HepG2 (cell line): Measurements from ENCODE around the gene ATP5F1C. TPM values are rescaled to one million over a fixed set of nuclear protein-coding genes. Genes with fewer than 3 reads are reported as not detected.
"Not testable (repeated sequence)": the region's sequence is repeated elsewhere in the genome, so short reads cannot be mapped to it uniquely, and the experiment has no call there.

Source experiments
- ATAC-seq: fragments of 200-7000 bp; cut with Tn5 transposase; 3 replicates; pipeline ENCODE4 v1.9.1; 2020; ENCODE audit warnings: mild to moderate bottlenecking, moderate library complexity
- BruUV-seq: library from RNA; stranded (reverse); fragments of 400-500 nt; replicated peaks from 2 replicates; lab custom pipeline; 2021; lab: Mats Ljungman, UMichigan
- CTCF ChIA-PET: fragments of 300-600 bp; formaldehyde crosslinking; extraction: SDS; loops from one replicate; lab custom pipeline; 2021; ENCODE audit warnings: low total read pairs, inconsistent platforms, low intra/inter-chr PET ratio; lab: Yijun Ruan, JAX
- POLR2A ChIA-PET: fragments of 350-600 bp; sonication (Branson Sonifier 250); formaldehyde crosslinking; loops from one replicate; lab custom pipeline; 2020; ENCODE audit warnings: antibody characterized with exemption, inconsistent platforms; lab: Yijun Ruan, JAX
- DNase-seq: peaks from one replicate; pipeline ENCODE4 v3.0.0-alpha.2; 2015; ENCODE audit warnings: low spot score
- FAIRE-seq: peaks from 3 replicates; lab custom pipeline; 2011; peaks lifted over from hg19 to GRCh38; lab: Jason Lieb, UNC
- H2AFZ ChIP-seq: one replicate; pipeline ENCODE4 v1.6.1; 2011; ENCODE audit warnings: low read length, inconsistent platforms
- H3K27ac ChIP-seq: fragments of 300-600 bp; 3 replicates; pipeline ENCODE4 v1.8.0; 2011; ENCODE audit warnings: mixed run types, mild to moderate bottlenecking, mixed read lengths, low read length, inconsistent platforms; ENCODE audit not compliant: insufficient read depth; ENCODE audit errors: extremely low read length
- H3K27me3 ChIP-seq, 2 experiments: fragments of 200-600 bp in 1 of 2; 2 replicates in 1 of 2; 3 replicates in 1 of 2; pipeline versions ENCODE4 v1.6.0 to v1.8.0; 2011; ENCODE audit warnings: low read length in 2 of 2, mild to moderate bottlenecking in 2 of 2, moderate library complexity in 2 of 2, inconsistent platforms in 1 of 2; ENCODE audit not compliant: insufficient read depth in 2 of 2, control insufficient read depth in 1 of 2
- H3K36me3 ChIP-seq, 2 experiments: fragments of 200-600 bp in 1 of 2; replicated peaks in 1 of 2; 2 replicates in 1 of 2; 3 replicates in 1 of 2; pipeline versions ENCODE4 v1.5.1 to v1.8.0; 2011; ENCODE audit warnings: low read length in 2 of 2, inconsistent platforms in 1 of 2; ENCODE audit not compliant: insufficient read depth in 2 of 2, control insufficient read depth in 1 of 2
- H3K4me1 ChIP-seq: 2 replicates; pipeline ENCODE4 v1.5.1; 2012; ENCODE audit warnings: low read length, inconsistent platforms; ENCODE audit not compliant: insufficient read depth
- H3K4me2 ChIP-seq: 2 replicates; pipeline ENCODE4 v1.6.0; 2011; ENCODE audit warnings: low read depth, low read length, inconsistent platforms
- H3K4me3 ChIP-seq, 3 experiments: fragments of 200-600 bp in 1 of 3; sonication (generic), shearing (Covaris generic) in 1 of 3; replicated peaks in 1 of 3; 2 replicates each; pipeline ENCODE4 v1.5.1; 2011 to 2016; ENCODE audit warnings: low read length in 3 of 3, inconsistent platforms in 2 of 3, low read depth in 2 of 3, mild to moderate bottlenecking in 2 of 3, control low read depth in 1 of 3, mixed read lengths in 1 of 3; ENCODE audit not compliant: insufficient read depth in 1 of 3
- H3K79me2 ChIP-seq: one replicate; pipeline ENCODE4 v1.6.1; 2011; ENCODE audit warnings: low read length, inconsistent platforms; ENCODE audit not compliant: insufficient read depth
- H3K9ac ChIP-seq: 2 replicates; pipeline ENCODE4 v1.6.0; 2011; ENCODE audit warnings: mild to moderate bottlenecking, low read depth, low read length, inconsistent platforms; ENCODE audit not compliant: insufficient read depth
- H3K9me3 ChIP-seq: 2 replicates; pipeline ENCODE4 v1.5.1; 2012; ENCODE audit warnings: mild to moderate bottlenecking, low read length
- H4K20me1 ChIP-seq: 2 replicates; pipeline ENCODE4 v1.6.0; 2011; ENCODE audit warnings: inconsistent platforms, mild to moderate bottlenecking, low read length, moderate library complexity; ENCODE audit not compliant: insufficient read depth
- ATF7-NPFF ChIP-seq: sonication (generic); formaldehyde crosslinking; IDR thresholded peaks from 2 replicates; pipeline ENCODE4 v1.8.1; 2023; ENCODE audit warnings: mild to moderate bottlenecking, low read depth, missing genetic modification reagents, moderate library complexity
- BCL6 ChIP-seq: IDR thresholded peaks from 2 replicates; pipeline ENCODE4 v1.6.1; 2016; ENCODE audit warnings: missing genetic modification reagents, missing compliant biosample characterization
- BCLAF1 ChIP-seq: fragments of 450-650 bp; IDR thresholded peaks from 2 replicates; pipeline ENCODE4 v1.6.1; 2017; ENCODE audit warnings: mild to moderate bottlenecking
- FOXA1 ChIP-seq, 2 experiments: fragments of 450-650 bp in 1 of 2; sonication (generic) in 1 of 2; formaldehyde crosslinking in 1 of 2; IDR thresholded peaks; 2 replicates each; pipeline versions ENCODE4 v1.4.0 to v1.6.1; 2016 to 2020; ENCODE audit warnings: missing genetic modification reagents in 1 of 2
- FOXK2 ChIP-seq: fragments of 450-650 bp; IDR thresholded peaks from 2 replicates; pipeline ENCODE4 v1.6.1; 2016
- HHEX ChIP-seq: IDR thresholded peaks from 2 replicates; pipeline ENCODE4 v1.6.1; 2016; ENCODE audit warnings: control low read depth
- HINFP ChIP-seq: sonication (generic); formaldehyde crosslinking; IDR thresholded peaks from 2 replicates; pipeline ENCODE4 v1.4.0; 2020; ENCODE audit warnings: low read depth, mild to moderate bottlenecking, missing genetic modification reagents
- JUNB ChIP-seq: sonication (generic); formaldehyde crosslinking; IDR thresholded peaks from 2 replicates; pipeline ENCODE4 v1.8.0; 2022; ENCODE audit warnings: missing genetic modification reagents, mild to moderate bottlenecking, borderline replicate concordance
- PHF21A ChIP-seq: sonication (generic); formaldehyde crosslinking; IDR thresholded peaks from 2 replicates; pipeline ENCODE4 v1.5.0; 2020; ENCODE audit warnings: mild to moderate bottlenecking, missing genetic modification reagents
- PRDM10 ChIP-seq: sonication (generic); formaldehyde crosslinking; IDR thresholded peaks from 2 replicates; pipeline ENCODE4 v1.4.0; 2020; ENCODE audit warnings: low read depth, missing genetic modification reagents
- TFAP4 ChIP-seq: sonication (generic); IDR thresholded peaks from 2 replicates; pipeline ENCODE4 v1.6.1; 2016; ENCODE audit warnings: low read depth, borderline replicate concordance
- ZNF292 ChIP-seq: sonication (generic); formaldehyde crosslinking; IDR thresholded peaks from 2 replicates; pipeline ENCODE4 v1.8.1; 2022; ENCODE audit warnings: mild to moderate bottlenecking, low read depth, missing genetic modification reagents, borderline replicate concordance
- ZNF562 ChIP-seq: sonication (generic); formaldehyde crosslinking; IDR thresholded peaks from 2 replicates; pipeline ENCODE4 v1.8.0; 2022; ENCODE audit warnings: missing genetic modification reagents, borderline replicate concordance
- WGBS: methylation state at CpG from one replicate; pipeline ENCODE4 v1.1.6; 2017; ENCODE audit warnings: low lambda C conversion rate; 5-methylcytosine and 5-hydroxymethylcytosine counted together
- in situ Hi-C: cut with HindIII; loops from 2 replicates; pipeline ENCODE4 v1.10.0; 2017; ENCODE audit warnings: low pct_unique_long_range_greater_than_20kb; ENCODE audit not compliant: extremely low pct_ligation_motif_present
- intact Hi-C: fragments of 100-400 bp; cut with micrococcal nuclease; formaldehyde crosslinking; loops from one replicate; pipeline ENCODE4 v1.10.0; 2022; ENCODE audit not compliant: unreplicated experiment
- polyA plus RNA-seq, 8 experiments: library from polyadenylated mRNA; depleted of rRNA in 3 of 8; stranded (reverse) in 7 of 8; unstranded in 1 of 8; fragments of >200 nt; fragmentation: Illumina TruSeq in 4 of 8; extraction: Trizol in 4 of 8; gene quantifications; 2 replicates each; pipeline versions ENCODE4 v1.2.1 to v1.2.3, GENCODE V29; 2011 to 2016; ENCODE audit warnings: low read depth in 4 of 8, missing spikeins in 1 of 8, mixed read lengths in 1 of 8; ENCODE audit not compliant: insufficient read depth in 1 of 8
- total RNA-seq, 5 experiments: library from RNA; depleted of rRNA; stranded (reverse); fragments of >200 nt; fragmentation: Illumina TruSeq; extraction: Trizol; gene quantifications; 2 replicates each; pipeline ENCODE4 v1.2.3, GENCODE V29; 2016; ENCODE audit warnings: low read depth in 1 of 5

ATP5F1C gene
- total and polyA plus RNA-seq, 2 of the 13 experiments (the other 11 are each of a cell fraction or from before 2014, with no cell fraction given) = 407 to 416 TPM

- TF ChIP-seq PRDM10 (CRISPR knock-in tag) = 0 out of 2 replicates have a peak, but pooled peaks have one; percentile 29
- not testable (repeated sequence) for TF ChIP-seq FOXA1 (IDR thresholded peaks at IDR 0.05)
- TF ChIP-seq FOXA1 (CRISPR knock-in tag; IDR thresholded peaks at IDR 0.05) = peak; percentile 74; the same call in 1 of the 2 replicates
- TF ChIP-seq BCL6 (CRISPR knock-in tag) = peak; percentile 70
- peak; percentile 33; the same call in 1 of the 2 replicates for TF ChIP-seq TFAP4
- TF ChIP-seq FOXK2 = 0 out of 2 replicates have a peak, but pooled peaks have one; percentile 4
- TF ChIP-seq, all 625 proteins: peak for 34; not testable (repeated sequence) for 591
Observed at GRCh38 chr10:7811743-7812142, 23.8 kb downstream of the ATP5F1C start (continued).

GRCh38 chr10:7813481-7813880, 25.5 kb downstream of the ATP5F1C start:
- BruUV-seq = no TSS peak
- DNase-seq = no peak
- Histone ChIP-seq H3K9ac (no peak overlapping the region), H3K9me3 (no peaks in the 10 kb centered on the region), H3K4me2 (no peak overlapping the region), H3K27ac (no peak overlapping the region), H3K79me2 (peaks cover 1% of the 10 kb centered on the region), H3K4me3 (no peak overlapping the region), H2AFZ (no peak overlapping the region), H3K27me3 (no peaks in the 10 kb centered on the region; a peak in 1 of 5 replicates), H3K36me3 (no peaks in the 10 kb centered on the region), H4K20me1 (no peaks in the 10 kb centered on the region), H3K4me1 (peaks cover 53% of the 10 kb centered on the region)
- WGBS = 38% methylated on average over 3 of the region's 3 CpGs
- intact Hi-C loops (no loop called here), in situ Hi-C loops (no loop called here)
- FAIRE-seq = no peak
- ChIA-PET POLR2A (no interaction called here), CTCF (no interaction called here)
- peak; percentile 57 for ATAC-seq
- TF ChIP-seq JUNB (CRISPR knock-in tag) (no peak), ZNF562 (CRISPR knock-in tag) (no peak), BCLAF1 (no peak), HINFP (CRISPR knock-in tag) (no peak), ATF7-NPFF (CRISPR knock-in tag) (no peak), ZNF292 (no peak), PHF21A (CRISPR knock-in tag) (no peak), HHEX (no peak)
